Activated CD4-positive, alpha-beta T cell treated with anti-CD3 and anti-CD28 coated beads, Interleukin-2, amount 50 U/mL, for 16 hours (primary cell): Measurements from ENCODE around the gene PLK1.
"Not testable (repeated sequence)": the region's sequence is repeated elsewhere in the genome, so short reads cannot be mapped to it uniquely, and the experiment has no call there.

Source experiments
- DNase-seq: peaks from one replicate; pipeline ENCODE4 v3.0.0-alpha.2; 2020

PLK1 gene

GRCh38 chr16:23678430-23679273 is at the start of gene PLK1:
TSS of gene PLK1 (plus strand) at chr16:23678889. CDS start at chr16:23678933, 44 bp downstream.
- peak; percentile 91 for DNase-seq

GRCh38 chr16:23629516-23629915 is 49.2 kb upstream of the PLK1 start:
- no peak for DNase-seq

- not testable (repeated sequence) for DNase-seq
Measured at GRCh38 chr16:23631874-23632273, 46.8 kb upstream of the PLK1 start.

GRCh38 chr16:23634461-23635036 is 44.1 kb upstream of the PLK1 start:
- DNase-seq: no peak

- DNase-seq: no peak
Measured at GRCh38 chr16:23635958-23636357, 42.7 kb upstream of the PLK1 start.

GRCh38 chr16:23640615-23640930 is 38.1 kb upstream of the PLK1 start:
- DNase-seq: no peak

GRCh38 chr16:23640931-23641765 is 37.5 kb upstream of the PLK1 start, which contains the start of the genes DCTN5 and PALB2:
TSS of gene DCTN5 (plus strand) at chr16:23641466. CDS start at chr16:23641543, 77 bp downstream.
TSS of gene PALB2 (minus strand) at chr16:23641310. CDS start at chr16:23641157, 153 bp downstream.
- peak; percentile 95 for DNase-seq

- DNase-seq: no peak
Measured at GRCh38 chr16:23642246-23642774, 36.4 kb upstream of the PLK1 start.

- DNase-seq: peak; percentile 27
Measured at GRCh38 chr16:23650674-23651416, 27.8 kb upstream of the PLK1 start.

GRCh38 chr16:23651943-23652468 is 26.7 kb upstream of the PLK1 start:
- no peak for DNase-seq

GRCh38 chr16:23663918-23664317 is 14.8 kb upstream of the PLK1 start:
- peak; percentile 34 for DNase-seq

GRCh38 chr16:23666571-23667354 is 11.9 kb upstream of the PLK1 start:
- no peak for DNase-seq

GRCh38 chr16:23667355-23667659 is 11.4 kb upstream of the PLK1 start:
- DNase-seq: no peak

- DNase-seq: no peak
Measured at GRCh38 chr16:23668225-23668624, 10.5 kb upstream of the PLK1 start.

GRCh38 chr16:23668873-23669272 is 9.8 kb upstream of the PLK1 start:
- no peak for DNase-seq

- DNase-seq: peak; percentile 91
Measured at GRCh38 chr16:23670137-23670776, 8.4 kb upstream of the PLK1 start.

- DNase-seq: no peak
Measured at GRCh38 chr16:23673971-23674614, 4.6 kb upstream of the PLK1 start.

- DNase-seq: no peak
Measured at GRCh38 chr16:23676924-23677480, 1.7 kb upstream of the PLK1 start.

- peak; percentile 43 for DNase-seq
Measured at GRCh38 chr16:23679274-23679985, 741 bp downstream of the PLK1 start.

GRCh38 chr16:23679986-23680336 is 1.3 kb downstream of the PLK1 start:
- no peak for DNase-seq
